Transverse colon (tissue), 4 donors: ENCODE data around the gene MIDN. TPM values are rescaled to one million over a fixed set of nuclear protein-coding genes. Genes with fewer than 3 reads are reported as not detected.

Source experiments
- DNase-seq: peaks from one replicate; pipeline ENCODE4 v3.0.0-alpha.2; 2019
- H3K27ac ChIP-seq, 4 donors: fragments of 200-600 bp; sonication (generic); 2 replicates each; pipeline ENCODE4 v1.5.1; 2016 to 2018; ENCODE audit warnings: inconsistent platforms in 4 of 4
- H3K27me3 ChIP-seq: fragments of 200-600 bp; sonication (generic); 2 replicates; pipeline ENCODE4 v1.5.1; 2017; ENCODE audit warnings: inconsistent platforms
- H3K36me3 ChIP-seq, 4 donors: fragments of 200-600 bp; sonication (generic); 2 replicates each; pipeline ENCODE4 v1.5.1; 2017 to 2019; ENCODE audit warnings: inconsistent platforms in 4 of 4
- H3K4me1 ChIP-seq, 4 donors: fragments of 200-600 bp; sonication (generic); 2 replicates each; pipeline ENCODE4 v1.5.1; 2017 to 2020; ENCODE audit warnings: inconsistent platforms in 4 of 4
- H3K4me3 ChIP-seq, 4 donors: fragments of 200-600 bp; sonication (generic); 1 replicate in 1 of 4; 2 replicates in 3 of 4; pipeline versions ENCODE4 v1.5.1 to v1.6.1; 2017 to 2019; ENCODE audit warnings: inconsistent platforms in 4 of 4
- H3K9me3 ChIP-seq, 2 donors: fragments of 200-600 bp; sonication (generic); 2 replicates each; pipeline ENCODE4 v1.5.1; 2017 to 2019; ENCODE audit warnings: inconsistent platforms in 2 of 2
- CTCF ChIP-seq, 5 experiments: fragments of 200-600 bp in 3 of 5; fragments of 450-650 bp in 2 of 5; sonication (generic) in 3 of 5; IDR thresholded peaks; 1 replicate in 2 of 5; 2 replicates in 3 of 5; pipeline ENCODE4 v1.5.1; 2016 to 2017; ENCODE audit warnings: antibody characterized with exemption in 5 of 5, inconsistent platforms in 3 of 5, mild to moderate bottlenecking in 2 of 5, moderate library complexity in 1 of 5
- EP300 ChIP-seq: sonication (generic); formaldehyde crosslinking; IDR thresholded peaks from one replicate; pipeline ENCODE4 v1.6.1; 2017; ENCODE audit warnings: antibody characterized with exemption, low read depth
- POLR2A ChIP-seq: fragments of 450-650 bp; IDR thresholded peaks from one replicate; pipeline ENCODE4 v1.6.1; 2016; ENCODE audit warnings: antibody characterized with exemption, mild to moderate bottlenecking, moderate library complexity
- POLR2AphosphoS5 ChIP-seq, 3 donors: sonication (generic); formaldehyde crosslinking; IDR thresholded peaks; one replicate each; pipeline ENCODE4 v1.6.1; 2016; ENCODE audit warnings: antibody characterized with exemption in 3 of 3
- WGBS, 2 donors: methylation state at CpG; one replicate each; pipeline ENCODE4 v1.1.5; 2018; ENCODE audit warnings: low coverage in 1 of 2; 5-methylcytosine and 5-hydroxymethylcytosine counted together
- in situ Hi-C, 4 donors: fragments of 200-750 bp; cut with MboI; loops; one replicate each; pipeline versions ENCODE4 v1.15.0 to v1.15.1; 2017; ENCODE audit warnings: low sequenced_read_pairs in 3 of 4, low pct_ligation_motif_present in 1 of 4, low pct_unique_long_range_greater_than_20kb in 1 of 4
- intact Hi-C: fragments of 100-400 bp; cut with DNase I; formaldehyde crosslinking; loops from one replicate; pipeline ENCODE4 v1.15.1; 2023; ENCODE audit warnings: low total_unique reads
- total RNA-seq, 4 donors: library from RNA; depleted of rRNA; stranded (reverse); fragments of >200 nt; gene quantifications; one replicate each; pipeline ENCODE4 v1.1.0, GENCODE V29; 2016

The MIDN gene
- total RNA-seq, 4 donors from 2014 or later = 89.4 to 379 (median 116) TPM

GRCh38 chr19:1274081-1274851 lies 25.9 kb downstream of the MIDN start:
- no peaks in the 10 kb centered on the region for H3K9me3 ChIP-seq
- no peaks in the 10 kb centered on the region for H3K27me3 ChIP-seq
- 83 to 87% methylated on average over 3 to 40 of the region's 46 CpGs for WGBS, 2 donors
- DNase-seq = no peak
- peak overlapping the region; percentile 98 to 100 (median 100) for H3K27ac ChIP-seq
- in situ Hi-C loops (no loop called here), intact Hi-C loops (no loop called here)
- TF ChIP-seq POLR2A (no peak), POLR2AphosphoS5 (IDR thresholded peaks at IDR 0.05) (peak in 1 of 3 donors; percentile 7)
- H3K4me1 ChIP-seq = peaks cover 55 to 67% (median 65%) of the 10 kb centered on the region in 4 donors
- peaks cover 0 to 28% (median 13%) of the 10 kb centered on the region in 4 donors for H3K36me3 ChIP-seq
- peak overlapping the region in 2 of 4 donors; percentile 58 to 59 for H3K4me3 ChIP-seq

GRCh38 chr19:1274852-1275259 lies 26.5 kb downstream of the MIDN start:
- intact Hi-C loops = no loop called here
- Histone ChIP-seq H3K36me3 (peaks cover 0 to 28% (median 13%) of the 10 kb centered on the region in 4 donors), H3K4me1 (peaks cover 55 to 70% (median 65%) of the 10 kb centered on the region in 4 donors), H3K27me3 (no peaks in the 10 kb centered on the region), H3K4me3 (peak overlapping the region; percentile 2 to 67 (median 58)), H3K9me3 (no peaks in the 10 kb centered on the region), H3K27ac (peak overlapping the region; percentile 98 to 100 (median 100))
- TF ChIP-seq POLR2AphosphoS5 (IDR thresholded peaks at IDR 0.05) (no peak), CTCF (IDR thresholded peaks at IDR 0.05) (no peak), EP300 (no peak), POLR2A (no peak)
- DNase-seq = no peak
- 59% methylated on average over 16 of the region's 44 CpGs; no CpG with 5 or more reads in 1 of the 2 donors for WGBS, 2 donors
- in situ Hi-C loops = loop anchor here in 2 of 4 donors (25.0 kb wide), 1 partner anchor 112 kb away; the partner anchor contains the start of gene NDUFS7 (in 2 of the 2)

DNA sequence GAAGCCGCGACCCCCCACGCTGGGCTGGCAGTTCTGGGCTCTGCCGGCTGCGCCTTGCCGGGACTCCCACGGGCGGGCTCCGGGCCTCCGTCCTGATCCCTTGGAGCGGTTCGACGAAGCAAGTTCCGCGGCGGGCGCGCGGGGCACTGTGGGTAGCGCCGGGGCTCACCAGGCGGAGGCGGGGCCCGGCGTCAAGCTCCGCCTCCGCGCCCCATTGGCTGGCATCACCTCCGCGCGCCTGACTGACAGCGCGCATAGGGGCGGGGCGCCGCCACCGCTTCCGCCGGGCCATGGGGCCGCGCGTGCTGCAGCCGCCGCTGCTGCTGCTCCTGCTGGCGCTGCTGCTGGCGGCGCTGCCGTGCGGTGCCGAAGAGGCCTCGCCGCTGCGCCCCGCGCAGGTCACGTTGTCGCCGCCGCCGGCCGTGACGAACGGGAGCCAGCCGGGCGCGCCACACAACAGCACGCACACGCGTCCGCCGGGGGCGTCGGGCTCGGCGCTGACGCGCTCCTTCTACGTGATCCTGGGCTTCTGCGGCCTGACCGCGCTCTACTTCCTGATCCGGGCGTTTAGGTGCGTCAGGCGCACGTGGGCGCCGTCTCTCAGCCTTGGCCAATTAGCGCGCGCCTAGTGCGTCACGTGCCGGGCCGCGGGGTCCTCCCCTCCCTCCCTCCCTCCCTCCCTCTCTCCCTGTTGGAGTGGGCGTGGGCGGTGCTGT lies 27.0 kb downstream of the MIDN start, which contains the start of gene FAM174C:
Gene FAM174C, plus strand, starts transcription at position 271 of the 716 bp plus-strand sequence. Its CDS starts 20 bp downstream, at position 291.
- TF ChIP-seq POLR2A = peak; percentile 75
- no peak for TF ChIP-seq EP300
- TF ChIP-seq POLR2AphosphoS5 (IDR thresholded peaks at IDR 0.05) = peak; percentile 62 to 78 (median 72)
- TF ChIP-seq CTCF (IDR thresholded peaks at IDR 0.05) = no peak
- Histone ChIP-seq H3K4me3 (peak within 1 kb of the TSS; percentile 54 to 67 (median 58)), H3K27ac (peak within 1 kb of the TSS; percentile 98 to 100 (median 100)), H3K4me1 (peaks cover 53 to 68% (median 63%) of the 10 kb centered on the region in 4 donors), H3K36me3 (peaks cover 0 to 28% (median 13%) of the 10 kb centered on the region in 4 donors), H3K27me3 (no peaks in the 10 kb centered on the region), H3K9me3 (no peaks in the 10 kb centered on the region)
- 1% methylated on average over 59 of the region's 98 CpGs; no CpG with 5 or more reads in 1 of the 2 donors for WGBS, 2 donors
- in situ Hi-C loops = loop anchor here in 2 of 4 donors (25.0 kb wide), 1 partner anchor 112 kb away; the partner anchor contains the start of gene NDUFS7 (in 2 of the 2)
- intact Hi-C loops = no loop called here
- peak; percentile 96 for DNase-seq

DNA sequence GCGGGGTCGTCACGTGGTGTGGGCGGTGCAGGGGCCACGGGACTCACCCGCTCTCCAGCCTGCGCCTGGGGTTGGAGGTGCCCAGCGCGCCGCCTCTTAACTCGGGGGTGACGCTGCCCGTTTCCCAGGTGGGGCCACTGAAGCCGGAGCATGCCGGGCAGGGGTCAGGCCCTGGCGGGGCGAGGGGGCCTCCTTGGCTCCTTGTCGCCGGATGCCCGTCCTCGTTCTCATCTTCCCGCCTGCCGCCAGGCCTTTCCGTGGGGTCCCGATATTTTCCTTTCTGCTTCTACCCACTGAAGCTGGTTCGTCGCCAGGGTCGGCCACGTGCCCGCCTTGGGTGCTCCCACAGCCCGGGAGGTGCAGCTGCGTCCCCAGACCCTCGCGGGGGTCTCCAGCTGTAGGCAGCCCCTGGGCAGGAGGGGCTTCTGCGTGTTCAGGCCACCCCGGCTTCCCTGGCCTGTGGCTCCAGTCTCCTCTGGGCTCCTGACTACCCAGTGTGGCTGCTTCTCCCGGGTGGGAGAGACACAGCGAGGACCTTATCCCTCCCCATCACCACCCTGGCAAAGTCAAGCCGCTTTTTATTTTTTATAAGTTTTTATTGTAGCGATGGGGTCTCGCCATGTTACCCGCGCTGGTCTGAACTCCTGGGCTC lies 27.7 kb downstream of the MIDN start:
- peak; percentile 54 for TF ChIP-seq POLR2A
- peak in 2 of 3 donors; percentile 9 to 73 for TF ChIP-seq POLR2AphosphoS5 (IDR thresholded peaks at IDR 0.05)
- no peak for TF ChIP-seq EP300
- Histone ChIP-seq H3K36me3 (peaks cover 0 to 28% (median 13%) of the 10 kb centered on the region in 4 donors), H3K27me3 (no peaks in the 10 kb centered on the region), H3K9me3 (no peaks in the 10 kb centered on the region), H3K4me3 (peak overlapping the region; percentile 54 to 67 (median 58)), H3K4me1 (peaks cover 46 to 61% (median 56%) of the 10 kb centered on the region in 4 donors), H3K27ac (peak overlapping the region; percentile 98 to 100 (median 100))
- intact Hi-C loops = no loop called here
- WGBS, 2 donors = 9% methylated on average over 31 of the region's 43 CpGs; no CpG with 5 or more reads in 1 of the 2 donors
- no peak for DNase-seq
- in situ Hi-C loops = loop anchor here in 2 of 4 donors (25.0 kb wide), 1 partner anchor 111 kb away; the partner anchor contains the start of gene NDUFS7 (in 2 of the 2)
